Stimulated activated CD4-positive, alpha-beta T cell treated with anti-CD3 and anti-CD28 coated beads, Interleukin-4, amount 100 ng/mL, for 4 hours (primary cell): ENCODE measurements around the gene ABCB4.
"Not testable (repeated sequence)": the region's sequence is repeated elsewhere in the genome, so short reads cannot be mapped to it uniquely, and the experiment has no call there.

ENCODE experiments used
- DNase-seq, 2 experiments: peaks; one replicate each; pipeline ENCODE4 v3.0.0-alpha.2; 2020

The ABCB4 gene

DNA sequence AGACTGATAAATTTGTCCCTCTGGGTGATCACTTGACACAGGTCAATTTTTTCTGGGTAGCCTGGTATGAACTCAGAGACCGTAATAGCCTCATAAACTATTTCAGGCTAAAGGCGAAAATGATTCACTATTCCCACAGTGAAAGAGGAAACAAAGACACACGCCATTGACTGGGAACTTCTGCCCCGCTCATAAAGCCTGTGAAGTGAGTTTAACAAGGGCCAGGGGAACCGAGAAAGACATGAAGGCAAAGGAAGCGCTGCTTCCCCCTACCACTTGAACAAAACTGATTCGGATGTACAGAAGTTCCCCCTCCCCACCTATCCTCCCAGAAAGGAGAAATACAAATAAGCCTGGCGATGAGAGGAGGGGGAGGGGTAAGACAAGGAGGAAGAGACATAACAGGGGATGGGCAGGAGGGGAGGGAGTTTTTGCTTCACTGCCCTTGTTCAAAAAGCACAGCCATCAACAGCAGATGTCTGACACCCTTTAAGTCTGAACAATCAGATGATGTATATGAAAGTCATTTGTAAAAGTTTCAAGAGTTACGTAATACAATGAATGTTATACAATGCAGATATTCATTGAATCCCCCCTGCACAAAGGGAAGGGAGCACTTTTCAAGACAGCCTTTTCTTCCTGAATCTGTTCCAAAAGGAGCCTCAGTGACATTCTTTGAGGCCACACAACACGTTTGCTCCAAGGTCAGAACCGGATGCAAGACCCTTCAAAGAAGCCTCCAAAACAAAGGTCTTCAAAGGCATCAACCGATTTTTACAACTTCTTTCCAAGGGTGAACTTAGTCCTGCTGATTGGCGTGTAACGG lies 734 bp downstream of the ABCB4 start:
- no peak for DNase-seq

DNA sequence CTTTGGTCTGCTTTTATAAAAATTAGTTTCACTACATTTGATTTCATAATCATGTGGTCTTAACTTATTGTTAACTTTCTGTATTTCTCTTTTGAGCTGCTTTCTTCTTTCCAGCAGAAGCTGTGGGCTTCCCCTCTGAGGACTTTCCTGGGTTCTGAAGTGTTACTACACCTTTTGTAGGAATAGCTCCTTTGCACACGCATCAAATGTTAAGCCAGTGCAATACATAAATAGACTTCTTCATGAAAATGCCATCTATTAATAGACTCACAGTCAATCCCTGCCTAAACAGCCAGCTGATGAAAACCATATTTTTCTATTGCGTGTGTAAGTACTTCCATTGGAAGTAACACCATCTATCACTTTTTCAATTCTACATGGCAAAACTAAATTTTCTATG lies 1.5 kb downstream of the ABCB4 start:
- no peak for DNase-seq

DNA sequence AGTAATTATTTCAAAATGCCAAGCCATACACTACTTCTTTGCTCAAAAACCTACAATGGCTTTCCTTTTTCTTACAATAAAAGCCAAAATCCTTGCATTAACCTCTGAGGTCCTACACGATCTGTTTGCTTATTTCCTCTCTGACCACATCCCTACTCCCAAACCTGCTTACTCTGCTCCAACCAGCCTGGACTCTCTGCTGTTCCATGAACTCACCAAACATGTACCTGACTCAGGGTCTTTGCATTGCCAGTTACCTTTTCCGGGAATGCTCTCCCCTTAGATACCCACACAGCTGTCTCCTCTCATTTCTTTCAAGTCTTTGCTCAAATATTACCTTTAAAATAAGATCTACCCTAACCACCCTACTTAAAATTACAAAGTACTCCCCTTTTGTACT lies 2.3 kb downstream of the ABCB4 start:
- no peak for DNase-seq

DNA sequence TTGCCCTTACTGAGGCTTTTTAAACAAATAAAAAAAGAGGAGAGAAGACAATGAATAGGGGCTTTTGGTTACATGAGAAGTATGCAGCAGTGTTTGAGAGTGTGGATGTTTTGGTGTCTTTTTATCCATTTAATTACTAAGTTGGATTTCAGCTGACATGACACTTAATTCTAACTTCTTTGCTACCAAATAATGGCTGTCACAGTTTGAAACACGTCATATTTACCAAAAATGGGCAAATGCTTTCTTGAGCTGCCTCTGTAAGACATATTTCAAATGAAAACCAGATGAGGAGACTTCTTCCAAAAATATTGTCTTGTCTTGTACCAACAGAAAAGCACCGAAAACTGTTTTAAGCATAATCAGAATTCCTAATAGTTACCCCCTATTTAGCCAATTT lies 4.0 kb downstream of the ABCB4 start:
- DNase-seq, result no peak

DNA sequence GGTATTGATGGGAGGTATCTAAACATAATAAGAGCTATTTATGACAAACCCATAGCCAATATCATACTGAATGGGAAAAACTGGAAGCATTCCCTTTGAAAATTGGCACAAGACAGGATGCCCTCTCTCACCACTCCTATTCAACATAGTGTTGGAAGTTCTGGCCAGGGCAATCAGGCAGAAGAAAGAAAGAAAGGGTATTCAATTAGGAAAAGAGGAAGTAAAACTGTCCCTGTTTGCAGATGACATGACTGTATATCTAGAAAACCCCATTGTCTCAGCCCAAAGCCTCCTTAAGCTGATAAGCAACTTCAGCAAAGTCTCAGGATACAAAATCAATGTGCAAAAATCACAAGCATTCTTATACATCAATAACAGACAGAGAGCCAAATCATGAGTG lies 6.3 kb downstream of the ABCB4 start:
- not testable (repeated sequence) for DNase-seq

DNA sequence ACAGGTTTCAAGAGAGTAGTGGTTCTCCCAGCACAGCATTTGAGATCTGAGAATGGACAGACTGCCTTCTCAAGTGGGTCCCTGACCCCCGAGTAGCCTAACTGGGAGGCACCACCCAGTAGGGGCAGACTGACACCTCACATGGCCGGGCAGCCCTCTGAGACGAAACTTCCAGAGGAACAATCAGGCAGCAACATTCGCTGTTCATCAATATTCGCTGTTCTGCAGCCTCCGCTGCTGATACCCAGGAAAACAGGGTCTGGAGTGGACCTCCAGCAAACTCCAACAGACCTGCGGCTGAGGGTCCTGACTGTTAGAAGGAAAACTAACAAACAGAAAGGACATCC lies 10.0 kb downstream of the ABCB4 start:
- not testable (repeated sequence) for DNase-seq

DNA sequence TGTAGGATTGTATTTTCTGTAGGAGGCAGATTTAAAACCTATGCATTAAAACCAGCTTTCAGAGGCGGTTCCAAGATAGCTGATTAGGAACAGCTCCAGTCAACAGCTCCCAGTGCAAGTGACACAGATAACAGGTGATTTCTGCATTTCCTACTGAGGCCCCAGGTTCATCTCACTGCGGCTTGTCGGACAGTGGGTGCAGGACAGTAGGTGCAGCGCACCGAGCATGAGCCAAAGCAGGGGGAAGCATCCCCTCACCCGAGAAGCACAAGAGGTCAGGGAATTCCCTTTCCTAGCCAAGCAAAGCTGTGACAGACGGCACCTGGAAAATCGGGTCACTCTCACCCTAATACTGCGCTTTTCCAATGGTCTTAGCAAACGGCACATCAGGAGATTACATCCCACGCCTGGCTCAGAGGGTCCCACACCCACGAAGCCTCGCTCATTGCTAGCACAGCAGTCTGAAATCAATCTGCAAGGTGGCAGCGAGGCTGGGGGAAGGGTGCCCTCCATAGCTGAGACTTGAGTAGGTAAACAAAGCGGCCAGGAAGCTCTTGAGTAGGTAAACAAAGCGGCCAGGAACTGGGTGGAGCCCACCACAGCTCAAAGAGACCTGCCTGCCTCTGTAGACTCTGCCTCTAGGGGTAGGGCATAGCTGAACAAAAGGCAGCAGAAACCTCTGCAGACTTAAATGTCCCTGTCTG lies 10.5 kb downstream of the ABCB4 start:
- DNase-seq, result not testable (repeated sequence)

DNA sequence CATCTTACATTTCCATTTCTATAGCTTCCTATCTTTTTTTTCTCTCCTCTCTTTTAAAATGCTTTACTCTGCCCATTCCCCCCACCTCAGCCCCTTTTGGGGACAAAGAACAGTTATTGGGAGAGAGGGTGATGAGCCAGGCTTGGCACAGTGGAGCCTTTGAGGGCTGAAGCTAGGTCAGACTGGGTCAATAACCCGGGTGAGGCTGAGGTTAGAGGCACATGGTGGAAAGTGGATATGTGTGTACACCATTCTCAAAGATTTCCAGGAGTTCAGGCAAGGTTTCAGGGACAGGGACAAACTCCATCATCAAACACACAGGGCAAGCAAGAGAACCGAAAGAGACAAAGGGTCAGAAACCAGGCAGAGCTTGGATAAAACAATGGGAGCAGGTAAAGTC lies 11.5 kb downstream of the ABCB4 start:
- no peak for DNase-seq

DNA sequence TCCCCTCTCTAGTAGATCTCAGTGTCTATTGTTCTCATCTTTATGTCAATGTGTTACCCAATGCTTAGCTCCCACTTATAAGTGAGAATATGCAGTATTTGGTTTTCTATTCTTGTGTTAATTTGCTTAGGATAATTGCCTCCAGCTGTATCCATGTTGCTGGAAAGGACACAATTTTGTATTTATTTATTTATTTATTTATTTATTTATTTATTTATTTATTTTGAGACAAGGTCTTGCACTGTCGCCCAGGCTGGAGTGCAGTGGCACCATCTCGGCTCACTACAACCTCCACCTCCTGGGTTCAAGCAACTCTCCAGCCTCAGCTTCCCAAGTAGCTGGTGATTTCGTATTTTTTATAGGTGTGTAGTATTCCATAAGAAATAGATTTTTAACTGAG lies 15.0 kb downstream of the ABCB4 start:
- not testable (repeated sequence) for DNase-seq

DNA sequence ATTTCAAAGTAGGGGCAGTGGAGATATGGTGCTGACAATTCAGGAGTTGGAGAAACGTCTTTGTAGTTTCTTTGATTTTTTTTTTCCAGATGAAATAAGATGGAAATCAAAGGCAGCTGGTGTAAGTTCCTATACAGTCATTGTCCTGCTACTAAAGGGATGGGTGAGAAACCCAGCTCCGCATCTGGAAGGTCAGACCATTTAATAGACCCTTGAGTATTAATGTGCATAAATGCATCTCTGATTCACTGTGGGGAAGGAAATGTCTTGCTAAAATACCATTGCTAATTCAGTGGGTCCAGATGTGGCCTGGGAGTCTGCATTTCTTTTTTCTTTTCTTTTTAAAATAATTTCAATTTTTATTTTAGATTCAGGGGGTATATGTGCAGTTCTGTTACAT lies 15.5 kb downstream of the ABCB4 start:
- no peak for DNase-seq

DNA sequence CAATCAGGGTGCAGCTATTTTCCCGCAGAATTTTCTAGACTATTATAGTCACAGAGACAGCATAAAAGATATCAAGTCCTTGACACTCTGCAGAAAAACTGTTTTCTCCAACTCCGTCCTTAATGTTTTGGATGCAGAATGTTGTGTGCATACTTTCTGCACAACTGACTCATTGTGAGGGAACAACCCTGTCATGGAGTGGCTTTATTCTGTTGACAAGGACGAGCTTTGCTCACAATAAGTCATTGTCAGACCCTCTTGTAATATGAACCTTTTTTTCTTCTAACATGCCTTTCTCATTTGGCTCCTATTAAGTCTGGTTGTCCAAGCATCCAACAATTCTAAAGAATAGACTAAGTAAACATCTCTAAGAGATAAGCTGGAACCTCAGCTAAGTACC lies 17.3 kb downstream of the ABCB4 start:
- no peak for DNase-seq

DNA sequence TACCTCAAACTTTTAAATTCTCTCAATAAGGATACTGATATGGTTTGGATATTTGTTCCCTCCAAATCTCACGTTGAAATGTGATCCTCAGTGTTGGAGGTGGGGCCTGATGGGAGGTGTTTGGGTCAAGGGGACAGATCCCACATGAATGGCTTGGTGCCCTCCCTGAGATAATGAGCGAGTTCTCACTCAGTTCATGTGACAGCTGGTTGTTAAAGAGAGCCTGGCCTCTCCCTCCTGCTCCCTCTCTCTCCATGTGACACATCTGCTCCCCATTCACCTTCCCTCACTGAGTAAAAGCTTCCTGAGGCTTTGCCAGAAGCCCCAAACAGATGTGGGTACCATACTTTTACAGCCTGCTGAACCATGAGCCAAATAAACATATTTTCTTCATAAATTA lies 19.2 kb downstream of the ABCB4 start:
- DNase-seq, result no peak

DNA sequence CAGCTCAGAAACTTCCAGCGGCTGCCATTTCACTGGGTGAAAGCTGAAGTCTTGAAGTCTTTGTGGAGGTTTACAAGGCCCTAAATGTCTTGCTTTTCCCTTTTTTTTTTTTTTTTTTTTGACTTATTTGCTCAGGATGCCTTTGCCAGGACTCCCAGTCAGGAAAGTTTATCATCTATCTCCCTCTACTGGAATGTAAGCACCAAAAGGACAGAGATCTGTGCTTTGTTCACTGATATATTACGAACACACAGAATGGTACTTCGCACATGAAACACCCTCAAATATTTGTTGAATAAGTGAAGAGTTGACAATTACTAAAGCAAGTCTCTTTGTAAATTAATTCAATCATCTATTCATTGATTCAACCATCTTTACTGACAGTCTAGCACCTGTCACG lies 23.2 kb downstream of the ABCB4 start:
- no peak for DNase-seq

DNA sequence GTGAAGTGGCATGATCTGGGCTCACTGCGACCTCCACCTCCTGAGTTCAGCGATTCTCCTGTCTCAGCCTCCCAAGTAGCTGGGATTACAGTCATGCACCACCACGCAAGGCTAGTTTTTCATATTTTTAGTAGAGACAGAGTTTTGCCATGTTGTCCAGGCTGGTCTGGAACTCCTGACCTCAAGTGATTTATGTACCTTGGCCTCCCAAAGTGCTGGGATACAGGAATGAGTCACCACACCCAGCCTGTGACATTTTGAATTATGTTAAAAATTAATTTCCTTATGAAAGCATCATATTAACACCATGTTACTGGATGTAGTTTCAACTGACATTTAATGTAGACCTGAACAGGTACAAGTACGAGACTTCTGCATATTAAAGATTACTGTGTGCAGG lies 24.3 kb downstream of the ABCB4 start:
- DNase-seq, result no peak

DNA sequence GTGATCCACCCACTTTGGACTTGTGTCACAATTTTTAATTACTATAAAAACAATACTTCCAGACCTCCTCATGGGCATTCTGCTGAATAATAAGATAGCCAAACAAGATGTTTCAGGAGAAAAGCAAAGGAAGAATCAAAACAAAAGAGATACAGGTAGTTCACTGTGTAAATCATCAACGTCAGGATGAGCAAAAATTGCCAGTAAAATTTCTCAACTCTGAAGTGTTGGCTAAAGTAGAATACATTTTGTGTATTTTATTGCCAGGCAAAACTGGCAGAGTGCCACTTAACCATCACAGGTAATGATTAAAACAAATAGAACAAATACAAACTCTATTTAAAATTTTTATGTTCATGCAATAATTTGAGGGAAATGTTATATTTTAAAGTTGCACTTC lies 24.8 kb downstream of the ABCB4 start:
- no peak for DNase-seq

DNA sequence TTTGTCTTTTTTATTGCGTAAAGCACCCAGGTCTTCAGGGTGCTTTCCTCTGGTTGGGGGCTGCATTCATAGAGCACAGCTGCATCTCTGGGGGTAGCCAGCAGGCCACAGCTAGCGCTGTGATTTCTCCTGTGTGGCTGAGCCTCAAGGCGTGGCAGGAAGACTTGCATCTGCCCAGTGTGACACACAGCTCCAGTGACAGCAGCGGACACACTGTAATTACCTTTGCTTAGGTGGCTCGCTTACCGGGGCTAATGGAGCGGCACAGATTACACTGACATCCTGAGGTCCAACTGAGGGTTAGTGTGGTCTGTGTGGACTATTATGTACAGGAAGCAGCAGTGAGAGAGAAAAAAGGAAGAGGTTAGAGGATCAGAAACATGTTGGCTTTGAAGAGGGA lies 27.1 kb downstream of the ABCB4 start:
- DNase-seq, result no peak

DNA sequence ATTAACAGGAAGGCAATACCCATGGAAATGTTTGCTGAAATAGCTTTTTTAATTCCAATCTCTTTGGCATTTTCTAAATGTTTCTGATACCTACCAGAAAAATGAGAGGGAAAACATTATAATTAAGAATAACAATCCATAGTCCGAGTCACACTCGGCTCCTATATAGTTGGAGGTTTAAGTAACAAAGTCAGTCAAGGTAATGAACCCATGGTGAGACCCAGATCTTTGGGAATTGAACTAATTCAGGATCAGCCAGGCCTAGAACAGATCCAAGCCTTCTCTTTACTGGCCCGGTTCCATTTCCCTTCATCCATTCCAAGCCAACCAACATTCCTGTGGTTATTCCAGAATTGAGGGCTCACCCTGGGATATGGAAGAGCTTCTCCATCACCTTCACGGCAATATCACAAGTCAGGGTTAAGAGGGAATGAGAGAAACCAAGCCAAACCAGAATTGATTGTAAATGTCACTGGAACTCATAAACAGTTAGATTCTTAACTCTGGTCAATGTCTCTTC lies 28.3 kb downstream of the ABCB4 start:
- no peak for DNase-seq

DNA sequence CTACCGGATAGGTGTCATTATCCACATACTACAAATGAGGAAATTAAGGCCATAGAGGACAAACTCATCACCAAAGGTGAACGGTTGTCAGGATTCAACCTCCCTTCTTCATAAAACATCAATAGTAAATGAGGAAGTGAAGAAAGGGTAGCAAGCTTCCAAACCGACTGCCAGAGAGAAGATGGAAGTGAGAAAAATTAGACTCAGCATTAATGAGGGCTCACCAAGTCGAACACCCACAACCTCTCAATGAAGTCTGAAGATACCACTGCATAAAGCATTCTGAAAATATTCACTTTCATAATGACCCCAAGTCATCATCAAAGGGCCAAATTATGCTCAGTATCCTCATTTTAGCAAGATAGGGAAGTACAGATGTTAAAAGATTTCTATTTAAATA lies 29.6 kb downstream of the ABCB4 start:
- DNase-seq, result no peak

DNA sequence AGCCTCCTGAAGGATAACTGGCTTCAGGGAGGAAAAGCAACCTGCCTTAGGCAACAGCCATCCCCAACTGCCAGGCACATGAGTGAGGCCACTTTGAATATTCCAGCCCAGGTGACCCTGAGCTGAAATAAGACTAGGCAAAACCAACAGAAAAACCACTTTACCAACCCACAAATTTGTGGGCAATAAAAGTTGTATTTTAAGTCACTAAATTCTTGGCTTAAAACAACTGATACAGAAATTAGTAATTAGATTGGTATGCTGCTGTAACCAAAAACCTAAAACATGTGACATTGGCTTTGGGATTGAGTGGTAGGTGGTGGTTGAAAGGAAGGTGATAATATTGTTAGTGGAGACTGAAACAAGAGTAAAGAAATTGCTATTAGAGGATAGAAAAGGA lies 39.9 kb downstream of the ABCB4 start:
- DNase-seq, result no peak

DNA sequence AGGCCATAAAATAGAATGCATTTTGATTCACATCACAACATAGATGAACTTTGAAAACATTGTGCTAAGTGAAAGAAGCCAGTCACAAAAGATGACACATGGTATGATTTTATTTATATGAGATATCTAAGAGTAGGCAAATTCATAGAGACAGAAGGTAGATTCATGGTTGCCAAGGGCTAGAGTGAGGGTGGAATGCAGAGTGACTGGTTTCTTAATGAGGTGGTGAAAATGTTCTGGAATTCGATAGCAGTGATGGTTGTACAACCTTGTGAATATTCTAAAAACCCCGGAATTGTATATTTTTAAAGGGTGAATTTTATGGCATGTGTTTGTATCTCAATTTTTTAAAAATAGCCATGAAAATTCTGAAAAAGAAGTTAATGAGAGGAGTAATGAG lies 42.9 kb downstream of the ABCB4 start:
- no peak for DNase-seq

DNA sequence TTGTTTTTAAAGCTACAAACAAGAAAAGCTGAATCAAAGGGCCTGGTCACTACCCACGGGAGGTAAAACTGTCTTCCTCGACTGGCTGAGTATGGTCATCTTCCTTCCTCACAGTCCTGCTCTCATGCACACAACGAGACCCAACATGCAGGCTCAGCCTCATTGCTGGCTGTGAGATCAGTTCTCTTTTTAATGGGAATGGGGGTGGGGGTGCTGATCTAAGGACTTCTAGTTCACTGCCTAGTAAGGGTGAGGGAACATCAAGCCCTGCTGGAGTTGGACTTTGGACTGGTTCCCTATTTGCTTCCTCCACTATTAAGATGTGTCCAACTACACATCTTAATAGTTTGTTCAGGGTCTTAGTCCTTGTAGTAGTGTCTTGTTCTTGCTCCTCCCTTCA lies 48.2 kb downstream of the ABCB4 start:
- no peak for DNase-seq

DNA sequence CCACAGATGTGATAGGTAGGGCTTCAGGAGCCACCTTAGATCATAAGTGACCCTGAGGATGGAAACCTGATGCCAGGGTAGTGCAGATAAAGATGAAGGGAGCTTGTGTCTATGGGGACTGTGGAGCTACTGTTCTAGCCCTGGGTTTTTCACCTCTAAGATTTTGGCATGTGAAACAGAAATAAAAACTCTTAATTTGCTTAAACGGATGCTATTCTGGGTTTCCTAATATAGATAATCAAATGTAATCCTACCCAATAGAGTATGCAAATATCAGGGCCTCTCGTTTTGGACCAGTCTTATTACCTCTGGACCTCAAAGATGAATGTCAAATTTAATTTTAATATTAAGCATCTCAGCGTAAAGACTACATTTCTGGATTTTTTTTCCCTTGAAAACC lies 49.3 kb downstream of the ABCB4 start:
- DNase-seq, result no peak

DNA sequence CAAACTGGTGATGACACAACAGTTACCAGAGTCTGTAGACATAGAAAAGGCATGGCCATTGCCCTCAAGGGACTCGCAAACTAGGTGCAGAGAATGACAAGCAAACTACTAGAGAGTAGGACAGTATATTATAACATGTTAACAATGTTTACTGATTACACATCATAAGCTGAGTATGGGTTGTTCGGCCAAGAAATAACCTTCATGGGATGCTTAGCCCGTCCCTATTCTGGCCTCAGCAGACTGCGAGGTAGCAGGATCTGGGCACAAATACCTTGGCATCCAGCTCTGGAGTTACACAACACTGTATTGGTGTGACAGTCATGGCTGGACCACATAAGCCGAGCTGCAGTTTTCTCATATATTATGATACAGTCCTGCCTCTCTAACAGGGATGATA lies 51.4 kb downstream of the ABCB4 start:
- no peak for DNase-seq

DNA sequence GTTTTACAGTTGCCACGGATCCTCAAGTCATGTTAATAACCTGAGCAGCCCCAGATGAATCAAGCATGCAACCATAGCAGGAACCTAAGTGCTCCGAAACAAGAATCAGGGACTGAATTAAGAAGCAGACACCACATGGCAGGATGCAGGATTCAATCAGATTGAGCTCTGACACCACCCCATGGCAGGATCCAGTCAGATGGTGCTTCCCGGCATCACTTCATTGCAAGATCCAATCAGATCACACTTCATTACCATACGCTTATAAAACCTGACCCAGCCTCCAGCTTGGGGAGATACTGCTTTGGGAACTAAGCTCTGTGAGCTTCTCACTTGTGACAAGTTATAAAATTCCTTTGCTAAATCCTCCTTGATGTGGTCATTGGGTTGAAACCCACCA lies 55.3 kb downstream of the ABCB4 start:
- DNase-seq, result no peak
